CD4-positive, CD25-positive, alpha-beta regulatory T cell (primary cell): ENCODE data around the gene PRKCG. TPM values are rescaled to one million over a fixed set of nuclear protein-coding genes. Genes with fewer than 3 reads are reported as not detected.

ENCODE experiments used
- ATAC-seq, 2 donors: fragments of 150-1000 bp; cut with Tn5 transposase; one replicate each; pipeline ENCODE4 v1.10.0; 2021; ENCODE audit warnings: low read depth in 2 of 2, moderate number of reproducible peaks in 2 of 2, moderate library complexity in 1 of 2
- DNase-seq, 3 donors: peaks; one replicate each; pipeline versions ENCODE4 v3.0.0 to v3.0.0-alpha.2; 2012 to 2022; ENCODE audit warnings: mixed read lengths in 1 of 3
- H3K27ac ChIP-seq: one replicate; pipeline ENCODE4 v1.7.0; 2013; ENCODE audit warnings: mild to moderate bottlenecking, low read length; ENCODE audit not compliant: insufficient read depth, poor library complexity, severe bottlenecking
- H3K27me3 ChIP-seq: one replicate; pipeline ENCODE4 v1.7.0; 2013; ENCODE audit warnings: low read length; ENCODE audit not compliant: control insufficient read depth, insufficient read depth
- H3K36me3 ChIP-seq: one replicate; pipeline ENCODE4 v1.7.0; 2013; ENCODE audit warnings: mild to moderate bottlenecking, low read length, moderate library complexity; ENCODE audit not compliant: control insufficient read depth, insufficient read depth
- H3K4me1 ChIP-seq: 2 replicates; pipeline ENCODE4 v1.7.0; 2013; ENCODE audit warnings: mild to moderate bottlenecking, low read length; ENCODE audit not compliant: insufficient read depth, control insufficient read depth, poor library complexity, severe bottlenecking
- H3K4me3 ChIP-seq: one replicate; pipeline ENCODE4 v1.7.0; 2013; ENCODE audit warnings: low read depth, mild to moderate bottlenecking, low read length, moderate library complexity
- H3K9me3 ChIP-seq, 2 experiments: 1 replicate in 1 of 2; 2 replicates in 1 of 2; pipeline ENCODE4 v1.7.0; 2013; ENCODE audit warnings: low read length in 2 of 2, mild to moderate bottlenecking in 1 of 2, moderate library complexity in 1 of 2; ENCODE audit not compliant: control insufficient read depth in 2 of 2
- H3K27ac Mint-ChIP-seq, 3 donors: one replicate each; pipeline ENCODE4 v1.8.0; 2020 to 2022; ENCODE audit warnings: mild to moderate bottlenecking in 3 of 3, mixed read lengths in 3 of 3, moderate library complexity in 2 of 3
- H3K27me3 Mint-ChIP-seq: one replicate; pipeline ENCODE4 v1.8.0; 2022; ENCODE audit warnings: mild to moderate bottlenecking, mixed read lengths
- H3K36me3 Mint-ChIP-seq: one replicate; pipeline ENCODE4 v1.8.0; 2020; ENCODE audit warnings: mixed read lengths
- H3K4me1 Mint-ChIP-seq, 4 donors: one replicate each; pipeline ENCODE4 v1.8.0; 2020 to 2022; ENCODE audit warnings: mixed read lengths in 4 of 4, mild to moderate bottlenecking in 1 of 4
- H3K4me3 Mint-ChIP-seq, 4 donors: one replicate each; pipeline ENCODE4 v1.8.0; 2020 to 2022; ENCODE audit warnings: mild to moderate bottlenecking in 4 of 4, mixed read lengths in 4 of 4, moderate library complexity in 3 of 4
- H3K9me3 Mint-ChIP-seq, 7 donors: one replicate each; pipeline ENCODE4 v1.8.0; 2020 to 2022; ENCODE audit warnings: mixed read lengths in 7 of 7, mild to moderate bottlenecking in 3 of 7, moderate library complexity in 2 of 7
- polyA plus RNA-seq, 4 donors: library from polyadenylated mRNA; unstranded; fragments of 300-500 nt; fragmentation: Illumina TruSeq; gene quantifications; one replicate each; pipeline ENCODE4 v1.2.3, GENCODE V29; 2021
- total RNA-seq: library from RNA; stranded (reverse); gene quantifications from one replicate; pipeline ENCODE4 v1.2.3, GENCODE V29; 2022

The PRKCG gene
- total and polyA plus RNA-seq, 5 donors from 2014 or later, result not detected

GRCh38 chr19:53900191-53900860 lies 18.3 kb downstream of the PRKCG start:
- H3K27ac ChIP-seq, result no peak overlapping the region
- H3K27ac Mint-ChIP-seq, result no peak overlapping the region
- H3K27me3 Mint-ChIP-seq, result peaks cover 41% of the 10 kb centered on the region
- peaks cover 1% of the 10 kb centered on the region for H3K27me3 ChIP-seq
- H3K36me3 Mint-ChIP-seq, result no peaks in the 10 kb centered on the region
- H3K4me1 ChIP-seq, result peaks cover 3% of the 10 kb centered on the region
- no peak for DNase-seq
- no peaks in the 10 kb centered on the region for H3K36me3 ChIP-seq
- no peak overlapping the region for H3K4me3 ChIP-seq
- H3K4me3 Mint-ChIP-seq, result no peak overlapping the region
- ATAC-seq, result no peak
- H3K4me1 Mint-ChIP-seq, result peaks cover 0 to 5% (median 2%) of the 10 kb centered on the region in 4 donors
- no peaks in the 10 kb centered on the region for H3K9me3 ChIP-seq
- peaks cover 0 to 5% (median 2%) of the 10 kb centered on the region in 7 donors for H3K9me3 Mint-ChIP-seq

- DNase-seq, result peak in 2 of 3 donors; percentile 31 to 46
Observed at GRCh38 chr19:53903055-53903680, 21.2 kb downstream of the PRKCG start.

GRCh38 chr19:53904909-53905308 lies 22.9 kb downstream of the PRKCG start:
- H3K9me3 ChIP-seq, result no peaks in the 10 kb centered on the region
- H3K4me1 Mint-ChIP-seq, result peaks cover 5 to 28% (median 16%) of the 10 kb centered on the region in 4 donors
- H3K27me3 ChIP-seq, result peaks cover 10% of the 10 kb centered on the region
- ATAC-seq (no peak), DNase-seq (no peak)
- H3K9me3 Mint-ChIP-seq, result peaks cover 0 to 3% (median 2%) of the 10 kb centered on the region in 7 donors
- H3K36me3 ChIP-seq, result no peaks in the 10 kb centered on the region
- no peak overlapping the region for H3K27ac ChIP-seq
- no peaks in the 10 kb centered on the region for H3K36me3 Mint-ChIP-seq
- H3K27me3 Mint-ChIP-seq, result peaks cover 65% of the 10 kb centered on the region
- no peak overlapping the region for H3K4me3 Mint-ChIP-seq
- peaks cover 17% of the 10 kb centered on the region for H3K4me1 ChIP-seq
- H3K4me3 ChIP-seq, result no peak overlapping the region
- H3K27ac Mint-ChIP-seq, result no peak overlapping the region

More at GRCh38 chr19:53903055-53903680, 21.2 kb downstream of the PRKCG start:
- Mint-ChIP-seq H3K9me3 (peaks cover 0 to 6% (median 0%) of the 10 kb centered on the region in 7 donors), H3K27ac (no peak overlapping the region), H3K27me3 (peaks cover 51% of the 10 kb centered on the region), H3K4me1 (peaks cover 0 to 21% (median 12%) of the 10 kb centered on the region in 4 donors), H3K36me3 (no peaks in the 10 kb centered on the region), H3K4me3 (no peak overlapping the region)
- H3K27ac ChIP-seq, result no peak overlapping the region
- H3K4me1 ChIP-seq, result peaks cover 16% of the 10 kb centered on the region
- H3K27me3 ChIP-seq, result peaks cover 8% of the 10 kb centered on the region
- no peak for ATAC-seq
- no peaks in the 10 kb centered on the region for H3K9me3 ChIP-seq
- no peaks in the 10 kb centered on the region for H3K36me3 ChIP-seq
- no peak overlapping the region for H3K4me3 ChIP-seq

- Mint-ChIP-seq H3K27ac (no peak overlapping the region), H3K4me3 (no peak overlapping the region), H3K4me1 (peaks cover 5 to 35% (median 16%) of the 10 kb centered on the region in 4 donors), H3K27me3 (peaks cover 71% of the 10 kb centered on the region), H3K9me3 (peaks cover 0 to 3% (median 2%) of the 10 kb centered on the region in 7 donors), H3K36me3 (peaks cover 5% of the 10 kb centered on the region)
- no peak for DNase-seq
- Histone ChIP-seq H3K36me3 (no peaks in the 10 kb centered on the region), H3K4me1 (peaks cover 17% of the 10 kb centered on the region), H3K4me3 (no peak overlapping the region), H3K27ac (no peak overlapping the region), H3K9me3 (no peaks in the 10 kb centered on the region), H3K27me3 (peaks cover 10% of the 10 kb centered on the region)
- no peak for ATAC-seq
Observed at GRCh38 chr19:53905787-53906186, 23.8 kb downstream of the PRKCG start.

- H3K4me1 ChIP-seq, result peaks cover 17% of the 10 kb centered on the region
- peak; percentile 55 to 68 for ATAC-seq
- H3K36me3 Mint-ChIP-seq, result peaks cover 5% of the 10 kb centered on the region
- H3K4me3 Mint-ChIP-seq, result peak overlapping the region in 3 of 4 donors; percentile 33 to 76 (median 35)
- H3K36me3 ChIP-seq, result no peaks in the 10 kb centered on the region
- H3K9me3 ChIP-seq, result no peaks in the 10 kb centered on the region
- no peak overlapping the region for H3K27ac ChIP-seq
- H3K27ac Mint-ChIP-seq, result peak overlapping the region in 1 of 3 donors; percentile 9
- DNase-seq, result peak; percentile 40 to 57 (median 54)
- H3K4me3 ChIP-seq, result no peak overlapping the region
- peaks cover 5 to 37% (median 16%) of the 10 kb centered on the region in 4 donors for H3K4me1 Mint-ChIP-seq
- H3K9me3 Mint-ChIP-seq, result peaks cover 0 to 4% (median 2%) of the 10 kb centered on the region in 7 donors
- peaks cover 10% of the 10 kb centered on the region for H3K27me3 ChIP-seq
- peaks cover 77% of the 10 kb centered on the region for H3K27me3 Mint-ChIP-seq
Observed at GRCh38 chr19:53906211-53907192, 24.5 kb downstream of the PRKCG start.

GRCh38 chr19:53907193-53907581 lies 25.2 kb downstream of the PRKCG start:
- Mint-ChIP-seq H3K27ac (no peak overlapping the region), H3K36me3 (peaks cover 5% of the 10 kb centered on the region), H3K27me3 (peaks cover 81% of the 10 kb centered on the region), H3K9me3 (peaks cover 0 to 4% (median 2%) of the 10 kb centered on the region in 7 donors), H3K4me3 (peak overlapping the region in 2 of 4 donors; percentile 10 to 35), H3K4me1 (peaks cover 5 to 37% (median 16%) of the 10 kb centered on the region in 4 donors)
- Histone ChIP-seq H3K9me3 (no peaks in the 10 kb centered on the region), H3K4me3 (no peak overlapping the region), H3K27me3 (peaks cover 10% of the 10 kb centered on the region), H3K4me1 (peaks cover 17% of the 10 kb centered on the region), H3K36me3 (no peaks in the 10 kb centered on the region), H3K27ac (no peak overlapping the region)
- DNase-seq (no peak), ATAC-seq (no peak)

GRCh38 chr19:53907690-53908089 lies 25.7 kb downstream of the PRKCG start:
- peaks cover 17% of the 10 kb centered on the region for H3K4me1 ChIP-seq
- no peaks in the 10 kb centered on the region for H3K9me3 ChIP-seq
- Mint-ChIP-seq H3K27ac (no peak overlapping the region), H3K27me3 (peaks cover 81% of the 10 kb centered on the region), H3K4me1 (peaks cover 5 to 37% (median 16%) of the 10 kb centered on the region in 4 donors), H3K9me3 (peaks cover 0 to 4% (median 2%) of the 10 kb centered on the region in 7 donors), H3K4me3 (peak overlapping the region in 3 of 4 donors; percentile 10 to 14 (median 10)), H3K36me3 (peaks cover 5% of the 10 kb centered on the region)
- peaks cover 10% of the 10 kb centered on the region for H3K27me3 ChIP-seq
- DNase-seq (no peak), ATAC-seq (no peak)
- no peak overlapping the region for H3K4me3 ChIP-seq
- H3K36me3 ChIP-seq, result no peaks in the 10 kb centered on the region
- H3K27ac ChIP-seq, result no peak overlapping the region
